Measurements from ENCODE around the gene PIEZO1. TPM values are rescaled to one million over a fixed set of nuclear protein-coding genes. Genes with fewer than 3 reads are reported as not detected.

Gene PIEZO1
- total and polyA plus RNA-seq, 9 of the 15 experiments (the other 6 are each of a cell fraction or from before 2014, with no cell fraction given) = 3.6 to 432 (median 131) TPM

DNA sequence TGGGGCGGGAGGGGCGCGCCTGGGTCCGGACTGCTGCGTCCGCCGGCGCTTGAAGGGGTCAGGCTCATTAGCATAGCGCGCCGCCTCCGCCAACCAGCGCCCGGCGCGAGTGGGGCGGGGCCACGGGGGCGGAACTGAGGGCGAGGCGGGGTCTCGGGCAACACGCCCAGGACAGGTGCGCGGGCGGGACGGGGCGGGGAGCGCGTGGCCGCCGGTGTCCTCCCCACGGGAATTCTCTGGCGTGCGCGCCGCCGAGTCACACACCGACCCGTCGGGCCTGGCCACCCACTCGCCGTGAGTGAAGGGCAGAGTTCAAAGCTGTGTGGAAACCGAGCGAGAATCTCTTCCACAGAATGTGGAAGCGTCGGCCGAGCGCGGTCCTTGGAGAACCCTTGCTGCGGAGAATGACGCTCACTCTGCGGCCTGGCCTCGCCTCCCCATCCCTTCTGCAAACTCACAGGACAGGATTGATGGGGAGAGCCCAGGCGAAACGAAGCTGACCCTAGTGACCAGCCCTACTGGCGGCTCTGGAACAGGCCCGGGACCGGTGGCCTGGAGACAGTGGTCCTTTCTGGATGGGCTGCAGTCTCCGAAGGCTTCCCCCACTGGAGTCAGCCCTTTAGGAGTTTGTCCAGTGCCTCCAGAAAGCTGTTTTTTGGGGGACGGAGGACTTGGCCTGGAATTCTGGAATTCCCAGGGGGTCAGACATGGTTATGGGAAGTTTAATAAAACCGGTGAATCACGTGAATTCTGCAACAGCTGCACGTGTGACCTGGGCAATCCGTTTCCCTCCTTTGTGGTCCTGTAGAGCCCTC, 98.4 kb downstream of the PIEZO1 start, which contains the start of gene SNAI3 (continued):
- TF ChIP-seq MAZ (CRISPR knock-in tag; conservative IDR thresholded peaks at IDR 0.05 in 1 of 2, IDR thresholded peaks at IDR 0.05 in 1 of 2) (peak in 1 of 2 experiments; percentile 13; a peak in 2 of 4 replicates), RFX1 (IDR thresholded peaks at IDR 0.05) (no peak), KDM1A (IDR thresholded peaks at IDR 0.05) (peak in 1 of 2 experiments; percentile 32; a peak in 1 of 4 replicates), TCF3 (CRISPR knock-in tag; IDR thresholded peaks at IDR 0.05) (no peak), GTF2E2 (tag; IDR thresholded peaks at IDR 0.05) (no peak), PRPF4 (IDR thresholded peaks at IDR 0.05; ENCODE audit: insufficient read depth, low read depth, low read length, poor library complexity, severe bottlenecking) (no peak), CREB1 (IDR thresholded peaks at IDR 0.05) (no peak; the same call in 1 of the 2 replicates), CREB1 (CRISPR knock-in tag; IDR thresholded peaks at IDR 0.05) (0 out of 2 replicates have a peak, but pooled peaks have one; percentile 9), CCNT2 (IDR thresholded peaks at IDR 0.05; ENCODE audit: borderline replicate concordance, extremely low read depth, insufficient read length, low read depth, low read length) (peak; percentile 79), RHOXF2B (CRISPR knock-in tag; conservative IDR thresholded peaks at IDR 0.05) (no peak), YY1 (IDR thresholded peaks at IDR 0.05; ENCODE audit: borderline replicate concordance in 1 of 3, control insufficient read depth in 1 of 3, extremely low read depth in 1 of 3, insufficient read depth in 3 of 3, insufficient read length in 1 of 3, insufficient replicate concordance in 2 of 3, low read depth in 1 of 3, low read length in 2 of 3) (no peak), NR3C1 (CRISPR knock-in tag; IDR thresholded peaks at IDR 0.05) (no peak), CTBP1 (IDR thresholded peaks at IDR 0.05; ENCODE audit: borderline replicate concordance) (peak; percentile 93), ETV6 (IDR thresholded peaks at IDR 0.05; ENCODE audit: borderline replicate concordance in 1 of 2, low read depth in 2 of 2, low read length in 1 of 2) (no peak), ETV6 (CRISPR knock-in tag; IDR thresholded peaks at IDR 0.05; ENCODE audit: borderline replicate concordance) (no peak), HDAC3 (IDR thresholded peaks at IDR 0.05; ENCODE audit: borderline replicate concordance, partially characterized antibody) (no peak), HMGN3 (IDR thresholded peaks at IDR 0.05; ENCODE audit: borderline replicate concordance, extremely low read depth, insufficient read length, low read depth, low read length) (peak; percentile 82), NBN (IDR thresholded peaks at IDR 0.05; ENCODE audit: low read depth) (no peak), PHF8 (IDR thresholded peaks at IDR 0.05; ENCODE audit: borderline replicate concordance, low read length) (peak; percentile 38; the same call in 1 of the 2 replicates), SUPT5H (IDR thresholded peaks at IDR 0.05) (no peak; the same call in 1 of the 2 replicates), ZZZ3 (IDR thresholded peaks at IDR 0.05) (no peak), NR4A1 (CRISPR knock-in tag; IDR thresholded peaks at IDR 0.05) (no peak), NR4A1 (tag; IDR thresholded peaks at IDR 0.05) (no peak), XRCC4 (IDR thresholded peaks at IDR 0.05; ENCODE audit: extremely low read depth, insufficient read depth, insufficient read length) (no peak), SRSF9 (IDR thresholded peaks at IDR 0.05; ENCODE audit: borderline replicate concordance, low read depth, low read length) (no peak), ZNF224 (CRISPR knock-in tag; IDR thresholded peaks at IDR 0.05) (no peak)
- TF ChIP-seq, protein P1, sequence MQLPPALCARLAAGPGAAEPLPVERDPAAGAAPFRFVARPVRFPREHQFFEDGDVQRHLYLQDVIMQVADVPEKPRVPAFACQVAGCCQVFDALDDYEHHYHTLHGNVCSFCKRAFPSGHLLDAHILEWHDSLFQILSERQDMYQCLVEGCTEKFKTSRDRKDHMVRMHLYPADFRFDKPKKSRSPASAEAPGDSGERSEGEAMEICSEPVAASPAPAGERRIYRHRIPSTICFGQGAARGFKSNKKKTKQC (CRISPR knock-in tag; IDR thresholded peaks at IDR 0.05) = peak; percentile 19; the same call in 1 of the 2 replicates
- TF ChIP-seq, protein P2, sequence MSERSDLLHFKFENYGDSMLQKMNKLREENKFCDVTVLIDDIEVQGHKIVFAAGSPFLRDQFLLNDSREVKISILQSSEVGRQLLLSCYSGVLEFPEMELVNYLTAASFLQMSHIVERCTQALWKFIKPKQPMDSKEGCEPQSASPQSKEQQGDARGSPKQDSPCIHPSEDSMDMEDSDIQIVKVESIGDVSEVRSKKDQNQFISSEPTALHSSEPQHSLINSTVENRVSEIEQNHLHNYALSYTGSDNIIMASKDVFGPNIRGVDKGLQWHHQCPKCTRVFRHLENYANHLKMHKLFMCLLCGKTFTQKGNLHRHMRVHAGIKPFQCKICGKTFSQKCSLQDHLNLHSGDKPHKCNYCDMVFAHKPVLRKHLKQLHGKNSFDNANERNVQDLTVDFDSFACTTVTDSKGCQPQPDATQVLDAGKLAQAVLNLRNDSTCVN (CRISPR knock-in tag; IDR thresholded peaks at IDR 0.05) = no peak
